K562 (cell line): ENCODE measurements around the gene MAP4. TPM values are rescaled to one million over a fixed set of nuclear protein-coding genes. Genes with fewer than 3 reads are reported as not detected.

Experiments used
- FIP1L1 ChIP-seq: fragments of 200-400 bp; formaldehyde crosslinking; IDR thresholded peaks from 2 replicates; pipeline ENCODE4 v1.6.1; 2018; ENCODE audit warnings: mild to moderate bottlenecking, low read depth, low read length; ENCODE audit not compliant: poor library complexity, severe bottlenecking
- FOXO4 ChIP-seq: fragments of 450-650 bp; formaldehyde crosslinking; IDR thresholded peaks from 2 replicates; pipeline ENCODE4 v1.4.0; 2020; ENCODE audit warnings: mild to moderate bottlenecking, moderate library complexity
- GTF2F1 ChIP-seq: IDR thresholded peaks from 2 replicates; pipeline ENCODE4 v1.6.1; 2011; ENCODE audit warnings: low read depth, low read length, improper control_type of control experiment
- GTF3C2 ChIP-seq: IDR thresholded peaks from 3 replicates; pipeline ENCODE4 v1.6.1; 2011; ENCODE audit warnings: borderline replicate concordance, mild to moderate bottlenecking, moderate library complexity; ENCODE audit not compliant: insufficient read length; ENCODE audit errors: extremely low read depth
- PHF20 ChIP-seq: fragments of 450-650 bp; IDR thresholded peaks from 2 replicates; pipeline ENCODE4 v1.6.1; 2018; ENCODE audit not compliant: partially characterized antibody
- PRPF4 ChIP-seq: fragments of 200-400 bp; formaldehyde crosslinking; IDR thresholded peaks from one replicate; pipeline ENCODE4 v1.6.1; 2017; ENCODE audit warnings: low read length, low read depth, mild to moderate bottlenecking; ENCODE audit not compliant: insufficient read depth, poor library complexity, severe bottlenecking
- RAD21 ChIP-seq, 2 experiments: fragments of 250-450 bp in 1 of 2; fragments of 450-650 bp in 1 of 2; sonication (Bioruptor Pico) in 1 of 2; formaldehyde crosslinking in 1 of 2; IDR thresholded peaks in 1 of 2; conservative IDR thresholded peaks in 1 of 2; 2 replicates each; pipeline versions ENCODE4 v1.4.0 to v1.8.0; 2020 to 2022; ENCODE audit warnings: mild to moderate bottlenecking in 2 of 2, moderate library complexity in 1 of 2
- STAG1 ChIP-seq: sonication (generic); formaldehyde crosslinking; IDR thresholded peaks from 2 replicates; pipeline ENCODE4 v1.5.0; 2020; ENCODE audit warnings: missing genetic modification reagents, borderline replicate concordance
- U2AF1 ChIP-seq: fragments of 200-400 bp; formaldehyde crosslinking; optimal IDR thresholded peaks from 2 replicates; pipeline ENCODE3; 2017; ENCODE audit warnings: mild to moderate bottlenecking, low read depth, low read length, moderate library complexity
- ZBTB11 ChIP-seq, 3 experiments: fragments of 200-800 bp in 1 of 3; fragments of 250-450 bp in 1 of 3; fragments of 450-650 bp in 1 of 3; sonication (Bioruptor Pico) in 1 of 3; sonication (Bioruptor generic) in 1 of 3; formaldehyde crosslinking in 1 of 3; IDR thresholded peaks; 2 replicates each; pipeline versions ENCODE4 v1.6.1 to v1.8.0; 2016 to 2022; ENCODE audit warnings: mild to moderate bottlenecking in 2 of 3, missing genetic modification characterization in 2 of 3, missing compliant biosample characterization in 1 of 3, moderate library complexity in 1 of 3
- ZBTB17 ChIP-seq: fragments of 450-650 bp; formaldehyde crosslinking; IDR thresholded peaks from 2 replicates; pipeline ENCODE4 v1.4.0; 2020; ENCODE audit warnings: mild to moderate bottlenecking
- ZMIZ1 ChIP-seq, 2 experiments: fragments of 150-350 bp in 1 of 2; IDR thresholded peaks; 2 replicates each; pipeline ENCODE4 v1.6.1; 2012 to 2016; ENCODE audit warnings: low read depth in 2 of 2, low read length in 2 of 2, mild to moderate bottlenecking in 1 of 2, moderate library complexity in 1 of 2
- polyA plus RNA-seq, 8 experiments: library from polyadenylated mRNA; depleted of rRNA in 4 of 8; stranded (reverse) in 5 of 8; unstranded in 3 of 8; fragments of >200 nt; fragmentation: Nextera tagmentation in 2 of 8; fragmentation: Illumina TruSeq in 1 of 8; extraction: Ambion mirVana in 2 of 8; extraction: Trizol in 1 of 8; gene quantifications; 2 replicates each; pipeline versions ENCODE4 v1.2.1 to v1.2.3, GENCODE V29; 2011 to 2014; ENCODE audit warnings: inconsistent platforms in 1 of 8, missing spikeins in 1 of 8
- total RNA-seq, 7 experiments: library from RNA; depleted of rRNA in 6 of 7; stranded (reverse); fragments of >200 nt in 6 of 7; fragmentation: Illumina TruSeq in 2 of 7; extraction: Trizol in 2 of 7; gene quantifications; 2 replicates each; pipeline versions ENCODE4 v1.2.1 to v1.2.3, GENCODE V29; 2011 to 2021; ENCODE audit warnings: low replicate concordance in 1 of 7

The MAP4 gene
- total and polyA plus RNA-seq, 9 of the 15 experiments (the other 6 are each of a cell fraction or from before 2014, with no cell fraction given), result 13.3 to 141 (median 36.8) TPM

- TF ChIP-seq GTF3C2, result no peak
- TF ChIP-seq ZBTB11 (CRISPR knock-in tag; IDR thresholded peaks at IDR 0.05), result peak in 1 of 3 experiments; percentile 68; a peak in 2 of 6 replicates
- peak; percentile 92 for TF ChIP-seq PHF20
- TF ChIP-seq FIP1L1, result peak; percentile 98
- peak; percentile 23 for TF ChIP-seq PRPF4
- peak; percentile 89 for TF ChIP-seq STAG1 (CRISPR knock-in tag)
- peak; percentile 100 for TF ChIP-seq U2AF1
- TF ChIP-seq ZMIZ1 (IDR thresholded peaks at IDR 0.05; ENCODE audit: low read depth in 2 of 2, low read length in 2 of 2), result peak in 1 of 2 experiments; percentile 73; a peak in 1 of 4 replicates
- TF ChIP-seq RAD21 (CRISPR knock-in tag; conservative IDR thresholded peaks at IDR 0.05 in 1 of 2, IDR thresholded peaks at IDR 0.05 in 1 of 2), result peak; percentile 64 to 68
- peak; percentile 83 for TF ChIP-seq GTF2F1
- peak; percentile 59; the same call in 1 of the 2 replicates for TF ChIP-seq ZBTB17 (CRISPR knock-in tag)
- TF ChIP-seq FOXO4 (CRISPR knock-in tag), result 0 out of 2 replicates have a peak, but pooled peaks have one; percentile 57
Measured at GRCh38 chr3:47824541-47825473, 191.4 kb downstream of the MAP4 start (continued).
